NCI-H1105 (cell line): Measurements from ENCODE around the gene AP2A1.

Experiments
- DNase-seq: peaks from one replicate; lab custom pipeline; 2025; lab: John Stamatoyannopoulos, UW

The AP2A1 gene

DNA sequence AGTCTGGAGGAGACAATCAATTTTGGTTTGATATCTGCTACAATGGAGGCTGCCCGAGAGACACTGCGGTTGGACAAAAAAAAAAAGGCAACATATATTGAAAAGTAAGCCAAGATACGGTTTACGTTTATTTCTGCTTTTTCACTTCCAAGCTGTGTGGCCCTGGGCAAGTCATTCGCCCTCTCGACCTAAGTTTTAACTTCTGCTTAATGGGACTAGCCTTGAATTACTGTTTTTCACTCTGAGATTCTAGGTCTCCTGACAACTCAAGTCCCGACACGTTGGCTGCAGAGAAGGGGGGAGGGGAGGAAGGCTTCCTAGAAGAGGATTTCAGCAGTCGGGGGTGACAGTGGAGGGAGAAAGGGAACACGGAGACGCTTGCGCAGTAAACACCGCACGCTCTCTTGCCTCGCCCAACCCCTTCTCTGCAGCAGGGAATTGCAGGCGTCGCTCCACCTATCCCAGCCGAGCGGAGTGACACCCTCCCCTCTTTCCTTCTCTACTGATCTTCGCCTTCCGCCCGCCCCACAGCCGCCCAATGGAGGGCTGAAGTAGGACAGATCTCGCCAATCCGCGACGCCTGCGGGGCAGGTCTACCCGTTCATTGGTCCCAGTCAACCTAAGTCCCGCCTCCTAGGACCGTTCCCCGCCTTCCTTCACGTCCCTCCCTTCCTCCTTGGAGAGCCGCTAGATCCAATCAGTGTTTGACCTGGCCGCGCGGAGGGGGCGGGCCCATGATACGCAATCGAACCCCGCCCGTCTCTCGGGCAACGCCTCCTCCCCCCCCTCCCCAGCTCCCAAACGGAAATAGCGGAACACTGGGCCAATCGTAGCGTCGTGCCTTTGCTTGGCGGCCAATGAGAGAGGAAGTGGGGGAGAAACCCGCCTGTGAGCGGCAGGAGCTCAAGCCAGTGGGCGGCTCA is 533 bp upstream of the AP2A1 start:
- DNase-seq = peak; percentile 100

DNA sequence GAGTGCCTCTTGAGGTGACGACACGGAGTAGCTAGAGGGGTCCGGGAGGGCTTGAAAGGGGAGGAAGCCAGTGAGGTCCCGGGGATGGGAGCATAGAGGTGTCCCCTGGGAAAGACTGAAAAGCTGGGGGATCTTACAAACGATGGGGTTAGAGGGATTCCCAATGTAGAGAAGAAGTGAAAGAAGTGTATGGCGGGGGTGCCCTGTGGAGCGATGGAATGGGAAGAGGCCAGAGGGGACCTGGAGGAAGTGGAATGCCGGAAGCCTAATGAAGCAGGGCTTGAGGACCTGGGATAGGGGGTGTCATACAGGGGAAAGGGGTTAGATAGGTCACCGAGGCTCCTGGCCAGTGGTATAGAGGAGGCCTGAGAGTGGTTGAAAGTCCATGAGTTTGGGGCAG is 580 bp downstream of the AP2A1 start:
- no peak for DNase-seq

DNA sequence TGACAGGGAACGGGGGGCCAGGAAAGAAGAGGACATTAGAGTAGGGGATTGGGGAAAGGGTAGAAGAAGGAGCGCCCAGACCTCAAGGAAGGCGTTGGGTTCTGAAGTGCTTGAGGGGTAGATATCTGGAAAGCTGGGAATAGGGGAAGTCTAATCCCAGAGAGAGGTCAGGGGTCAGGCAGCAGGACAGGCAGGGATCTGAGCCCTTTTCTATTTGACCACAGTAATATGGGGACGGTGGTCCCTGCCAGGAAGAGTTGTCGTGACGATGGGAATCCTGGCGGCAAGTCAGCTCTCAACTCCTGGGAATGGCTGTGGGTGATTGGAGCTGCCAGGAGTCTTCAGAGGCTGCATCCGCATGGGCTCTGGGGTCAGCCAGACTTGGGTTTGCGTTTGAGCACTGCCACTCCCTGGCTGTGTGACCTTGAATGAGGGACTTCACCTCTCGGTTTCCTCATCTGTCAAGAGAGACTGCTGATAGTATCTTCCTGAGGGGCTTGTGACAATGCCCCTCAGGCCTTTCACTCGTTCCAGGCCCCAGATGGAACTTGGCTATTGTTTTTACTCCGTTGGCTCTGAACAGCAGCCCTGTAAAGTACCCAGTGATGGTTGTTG is 1.3 kb downstream of the AP2A1 start:
- DNase-seq = no peak

DNA sequence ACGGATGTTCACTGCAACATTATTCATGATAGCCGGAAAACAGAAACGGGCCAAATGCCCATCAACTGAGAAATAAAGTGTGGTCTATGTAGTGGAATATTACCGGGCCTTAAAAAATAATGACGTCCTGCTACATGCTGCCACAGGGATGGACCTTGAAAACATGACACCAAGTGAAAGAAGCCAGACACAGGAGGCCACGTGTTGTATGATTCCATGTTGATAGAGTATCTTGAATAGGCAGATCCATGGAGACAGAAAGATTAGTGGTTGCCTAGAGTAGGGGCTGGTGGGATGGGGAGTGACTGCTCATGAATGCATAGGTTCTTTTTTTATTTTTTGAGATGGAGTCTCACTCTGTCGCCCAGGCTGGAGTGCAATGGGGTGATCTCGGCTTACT is 3.7 kb downstream of the AP2A1 start:
- no peak for DNase-seq

DNA sequence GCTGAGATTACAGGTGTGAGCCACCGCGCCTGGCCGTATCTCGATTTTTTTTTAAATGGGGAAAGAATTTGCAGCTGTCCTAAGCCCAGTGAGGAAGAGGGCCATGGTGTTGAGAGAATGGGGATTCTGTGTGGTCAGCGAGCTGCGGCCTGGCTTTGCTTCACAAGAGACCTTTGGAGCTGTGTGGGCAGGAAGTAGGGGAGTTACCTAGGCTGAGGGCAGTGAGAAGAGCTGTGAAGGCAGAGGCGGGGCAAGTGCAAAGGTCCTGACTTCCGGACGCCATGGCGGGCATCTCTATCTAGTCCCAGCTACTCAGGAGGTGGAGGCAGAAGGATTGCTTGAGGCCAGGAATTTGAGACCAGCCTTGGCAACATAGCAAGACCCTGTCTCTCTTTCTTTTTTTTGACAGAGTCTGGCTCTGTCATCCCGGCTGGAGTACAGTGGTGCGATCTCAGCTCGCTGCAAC is 4.9 kb downstream of the AP2A1 start:
- no peak for DNase-seq

DNA sequence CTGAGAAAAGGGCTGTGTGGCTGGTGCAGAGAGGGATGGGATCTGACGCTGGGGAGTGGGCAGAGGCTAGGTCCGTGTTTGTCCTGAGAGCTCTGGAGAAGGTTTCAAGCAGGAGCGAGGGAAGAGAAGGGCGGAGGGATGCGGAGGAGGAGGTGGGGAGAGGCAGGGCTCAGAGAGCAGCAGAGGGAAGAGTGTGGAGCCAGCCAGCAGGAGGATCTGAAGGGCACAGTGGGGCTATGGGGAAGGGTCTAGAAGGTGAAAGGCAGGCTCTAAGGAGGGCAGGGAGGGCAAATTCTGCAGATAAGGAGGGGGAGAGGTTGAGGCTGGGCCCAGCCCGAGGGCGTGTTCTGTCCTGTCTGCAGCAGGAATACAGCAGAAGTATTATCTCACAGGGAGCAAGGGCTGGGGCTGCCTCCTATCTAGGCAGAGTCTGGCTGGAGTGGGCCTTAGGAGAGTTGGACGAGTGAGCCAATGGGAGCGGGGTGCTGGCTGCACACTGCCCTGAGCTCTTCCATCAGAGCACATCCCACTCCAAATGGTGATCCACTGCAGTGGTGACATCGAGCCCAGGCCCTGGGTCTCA is 6.1 kb downstream of the AP2A1 start:
- DNase-seq = no peak

DNA sequence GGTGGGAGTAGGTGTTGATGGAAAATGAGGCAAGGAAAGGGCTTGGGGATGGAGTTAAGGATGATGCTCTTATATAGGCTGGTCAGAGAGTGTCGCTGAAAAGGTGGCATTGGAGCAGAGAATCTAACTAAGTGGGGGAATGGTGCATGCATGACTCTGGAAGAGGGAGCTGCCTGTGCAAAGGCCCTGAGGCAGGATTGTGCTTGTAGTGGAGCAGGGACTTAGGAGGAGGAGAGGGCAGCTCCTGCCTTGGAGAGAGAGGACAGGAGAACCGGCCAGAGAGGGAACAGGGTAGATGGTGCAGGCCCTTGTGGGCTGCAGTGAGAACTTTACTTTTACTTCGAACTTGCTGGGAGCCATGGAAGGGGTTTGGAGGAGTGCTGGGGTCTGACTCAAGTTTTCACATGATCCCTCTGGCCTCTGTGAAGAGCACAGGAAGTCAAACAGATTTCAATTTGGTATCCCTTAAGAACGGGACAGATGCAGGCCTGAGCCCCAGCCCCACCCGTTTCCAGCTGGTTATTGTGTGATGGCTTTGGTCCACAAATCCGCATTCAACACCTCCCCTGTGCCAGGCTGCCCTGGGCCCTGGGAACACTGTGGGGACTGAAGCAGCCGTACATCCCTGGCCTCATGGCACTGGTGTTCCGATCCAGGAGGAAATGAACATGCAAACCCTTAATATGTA is 7.0 kb downstream of the AP2A1 start:
- DNase-seq = no peak

DNA sequence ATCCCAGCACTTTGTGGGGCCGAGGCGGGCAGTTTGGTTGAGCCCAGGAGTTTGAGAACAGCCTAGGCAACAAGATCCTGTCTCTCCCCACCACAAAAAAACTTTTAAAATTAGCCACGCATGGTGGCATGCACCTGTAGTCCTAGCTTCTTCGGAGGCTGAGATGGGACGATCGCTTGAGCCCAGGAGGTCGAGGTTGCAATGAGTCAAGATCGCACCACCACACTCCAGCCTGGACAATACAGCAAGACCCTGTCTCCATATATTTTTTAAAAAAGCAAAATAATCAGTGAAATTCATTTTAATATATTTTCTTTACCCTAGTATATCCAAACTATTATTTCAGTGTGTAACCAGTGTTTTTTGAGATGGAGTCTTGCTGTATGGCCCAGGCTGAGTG is 8.2 kb downstream of the AP2A1 start:
- no peak for DNase-seq

DNA sequence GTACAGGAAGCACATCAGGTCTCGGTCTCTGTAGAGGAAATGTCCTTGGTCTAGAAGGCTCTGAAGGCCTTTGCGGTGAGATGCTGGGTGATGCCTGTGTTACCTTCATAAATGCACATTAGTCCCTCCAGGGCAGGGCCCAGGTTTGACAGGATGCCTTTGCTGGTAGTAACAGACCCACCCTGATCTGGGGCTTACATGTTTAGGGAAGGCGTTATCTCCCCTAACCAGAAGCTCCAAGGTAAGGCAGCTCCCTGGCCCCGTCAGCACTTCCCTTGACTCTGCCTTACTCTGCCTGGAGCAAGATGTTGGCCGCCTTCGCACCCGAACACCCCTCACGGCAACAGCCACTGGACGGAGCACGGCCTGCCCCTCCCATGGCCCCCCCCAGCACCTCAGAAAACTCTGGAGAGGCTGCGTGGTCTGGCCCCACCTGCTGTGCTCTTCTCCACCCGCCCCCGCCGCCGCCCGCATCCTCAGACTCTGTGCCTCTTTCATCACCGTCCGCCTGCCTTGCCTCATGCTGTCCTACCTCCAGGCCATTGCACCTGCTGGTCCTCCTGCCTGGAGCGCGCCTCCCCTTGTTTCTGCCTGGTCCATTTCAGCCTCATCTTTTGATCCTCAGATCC is 9.1 kb downstream of the AP2A1 start:
- DNase-seq = no peak

DNA sequence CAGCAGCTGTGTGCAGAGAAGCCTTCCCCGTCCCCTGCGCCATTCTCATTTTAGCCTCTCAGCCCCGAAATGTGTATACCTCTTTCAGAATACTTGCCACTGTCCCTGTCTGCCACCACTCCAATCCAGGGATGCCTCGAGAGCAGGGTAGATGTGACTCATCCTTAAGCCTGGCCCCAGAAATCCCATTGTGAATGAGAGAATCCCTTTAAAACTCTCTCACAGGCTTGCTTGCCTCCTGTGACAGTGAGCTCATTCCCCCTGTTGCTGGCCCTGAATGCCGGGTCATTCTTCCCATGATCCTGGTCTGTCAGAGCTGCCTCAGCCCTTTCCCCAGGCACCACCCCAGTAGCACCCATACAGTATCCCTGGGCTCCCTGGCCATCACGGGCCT is 9.6 kb downstream of the AP2A1 start:
- no peak for DNase-seq

DNA sequence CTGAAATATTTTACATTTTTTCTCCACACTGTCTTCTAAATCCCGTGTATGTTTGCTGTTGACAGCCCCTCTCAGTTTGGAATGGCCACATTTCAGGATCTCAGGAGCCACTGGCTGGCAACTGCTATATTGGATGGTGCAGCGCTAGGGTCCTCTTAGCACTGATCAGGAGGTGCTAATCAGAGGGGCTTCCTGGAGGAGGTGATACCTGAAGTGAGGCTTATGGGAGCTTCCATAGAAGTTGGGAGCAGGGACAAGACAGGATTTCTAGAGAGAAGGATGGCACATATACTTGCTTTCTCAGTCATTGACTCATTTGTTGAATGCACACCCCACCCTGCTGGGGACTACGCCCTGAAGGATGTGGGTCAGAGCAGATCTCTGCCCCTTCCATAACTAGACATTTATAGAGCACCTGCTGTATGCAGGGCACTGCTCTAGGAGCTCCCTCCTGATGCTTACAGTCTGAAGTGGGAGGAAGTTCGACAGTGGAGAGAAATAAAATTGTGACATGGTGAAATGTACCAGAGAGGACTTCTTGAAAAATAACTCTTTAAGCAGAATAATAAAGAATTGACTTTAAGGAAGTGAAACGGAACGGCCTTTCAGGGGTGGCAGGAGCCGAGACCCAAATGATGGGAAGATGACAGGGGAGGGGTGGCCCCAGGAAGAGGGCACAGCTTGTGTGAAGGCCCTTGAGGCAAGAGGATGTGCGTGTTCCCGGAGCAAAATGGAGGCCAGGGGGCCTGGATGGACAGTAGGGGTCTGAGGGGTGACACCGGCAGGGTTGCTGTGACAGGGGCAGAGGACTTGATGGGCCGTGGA is 13.1 kb downstream of the AP2A1 start:
- DNase-seq = no peak

DNA sequence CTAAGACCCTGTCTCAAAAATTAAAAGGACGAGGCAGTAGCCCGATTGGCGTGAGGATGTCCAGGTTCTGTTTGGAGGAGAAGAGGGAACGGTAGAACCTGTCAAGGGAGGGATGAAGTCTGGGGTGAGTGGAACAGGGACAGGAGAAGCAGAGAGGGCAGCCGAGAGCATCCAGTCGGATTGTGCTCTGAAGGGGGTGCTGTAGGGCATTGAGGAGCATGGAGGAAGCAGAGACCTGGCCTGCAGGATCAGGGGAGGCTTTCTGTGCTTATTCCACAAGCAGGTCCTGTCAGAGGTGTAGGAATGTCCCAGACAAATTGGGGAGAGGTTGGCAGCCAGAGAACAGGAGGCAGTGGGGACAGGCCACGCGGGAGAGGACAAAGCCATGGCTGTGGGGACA is 14.1 kb downstream of the AP2A1 start:
- no peak for DNase-seq

DNA sequence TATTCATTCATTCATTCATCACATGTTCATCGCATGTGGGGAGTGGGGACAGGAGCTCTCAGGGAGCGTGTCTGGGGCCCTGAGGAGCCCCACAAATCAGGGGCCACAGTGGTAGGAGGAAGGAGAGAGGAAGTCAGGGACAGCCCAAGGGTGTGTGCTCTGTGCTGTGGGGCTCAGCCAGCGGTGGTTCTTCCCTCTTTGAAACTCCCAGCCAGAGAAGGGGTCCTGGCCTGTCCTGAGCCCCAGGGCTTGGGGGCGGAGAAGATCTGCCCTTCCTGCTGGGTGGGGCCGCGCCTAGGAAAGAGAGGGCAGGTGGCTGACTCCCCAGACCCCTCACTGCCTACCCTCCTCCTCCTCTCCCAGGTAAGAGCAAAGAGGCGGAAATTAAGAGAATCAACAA is 14.6 kb downstream of the AP2A1 start:
- no peak for DNase-seq

DNA sequence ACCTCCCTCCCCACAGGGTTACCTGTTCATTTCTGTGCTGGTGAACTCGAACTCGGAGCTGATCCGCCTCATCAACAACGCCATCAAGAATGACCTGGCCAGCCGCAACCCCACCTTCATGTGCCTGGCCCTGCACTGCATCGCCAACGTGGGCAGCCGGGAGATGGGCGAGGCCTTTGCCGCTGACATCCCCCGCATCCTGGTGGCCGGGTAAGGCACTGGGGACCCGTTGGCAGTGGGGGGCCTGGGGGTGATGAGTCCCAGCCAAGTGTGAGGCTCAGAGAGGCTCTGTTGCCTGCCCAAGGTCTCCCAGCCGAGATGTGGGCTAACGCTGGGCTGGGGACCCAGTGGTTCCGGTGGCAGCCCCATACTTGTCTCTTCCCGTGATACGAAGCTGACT is 15.7 kb downstream of the AP2A1 start:
- no peak for DNase-seq

DNA sequence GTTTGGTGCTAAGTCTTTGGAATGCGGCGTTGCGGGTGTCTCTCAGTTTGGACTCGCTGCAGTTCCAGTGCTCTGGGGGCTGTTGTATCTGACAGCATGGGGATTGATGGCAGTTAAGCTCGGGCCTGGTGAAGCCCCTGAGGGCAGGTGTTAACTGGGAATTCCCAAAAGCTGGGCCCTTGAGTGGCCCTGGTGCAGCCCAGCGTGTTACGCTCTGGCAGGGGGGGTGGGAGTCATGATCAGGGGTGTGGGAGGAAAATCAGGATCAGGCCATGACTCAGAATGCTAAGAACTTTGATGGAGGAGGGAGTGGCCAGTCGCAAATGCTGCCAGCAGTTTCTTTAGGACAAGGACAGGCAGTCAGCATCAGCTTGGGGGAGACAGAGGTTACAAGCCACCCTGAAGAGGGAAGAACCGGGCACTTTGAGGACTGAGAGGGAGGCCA is 19.6 kb downstream of the AP2A1 start:
- no peak for DNase-seq

DNA sequence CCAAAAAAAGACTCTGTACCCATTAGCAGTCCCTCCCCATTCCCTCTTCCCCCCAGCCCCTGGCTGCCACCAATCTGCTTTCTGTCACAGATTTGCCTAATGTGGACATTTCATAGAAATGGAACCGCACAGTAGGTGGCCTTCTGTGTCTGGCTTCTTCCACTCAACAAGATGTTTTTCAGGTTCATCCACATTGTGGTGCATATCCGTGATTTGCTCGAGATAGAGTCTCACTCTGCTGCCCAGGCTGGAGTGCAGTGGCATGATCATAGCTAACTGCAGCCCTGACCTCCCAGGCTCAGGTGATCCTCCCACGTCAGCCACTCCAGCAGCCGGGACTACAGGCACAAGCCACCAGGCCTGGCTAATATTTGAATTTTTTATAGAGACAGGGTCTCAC is 20.9 kb downstream of the AP2A1 start:
- no peak for DNase-seq

DNA sequence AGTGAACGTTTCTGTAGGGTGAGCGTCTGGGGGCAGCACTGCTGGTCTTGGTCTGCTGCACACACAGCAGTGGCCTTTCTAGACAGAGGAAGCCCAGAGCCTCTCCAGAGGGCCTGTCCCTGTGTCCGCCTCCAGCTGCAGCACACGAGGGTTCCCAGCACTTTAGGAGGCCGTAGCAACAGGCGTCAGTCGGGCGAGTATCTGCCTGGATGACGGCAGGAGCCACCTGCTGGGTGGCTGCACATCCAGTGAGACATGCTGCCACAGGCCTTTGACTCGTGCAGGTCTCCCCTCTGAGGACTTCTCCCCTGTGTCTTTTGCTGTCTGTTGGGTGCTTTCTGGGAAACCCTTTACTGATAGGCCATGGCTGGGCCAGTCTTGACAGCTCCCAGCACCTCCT is 22.1 kb downstream of the AP2A1 start:
- no peak for DNase-seq

DNA sequence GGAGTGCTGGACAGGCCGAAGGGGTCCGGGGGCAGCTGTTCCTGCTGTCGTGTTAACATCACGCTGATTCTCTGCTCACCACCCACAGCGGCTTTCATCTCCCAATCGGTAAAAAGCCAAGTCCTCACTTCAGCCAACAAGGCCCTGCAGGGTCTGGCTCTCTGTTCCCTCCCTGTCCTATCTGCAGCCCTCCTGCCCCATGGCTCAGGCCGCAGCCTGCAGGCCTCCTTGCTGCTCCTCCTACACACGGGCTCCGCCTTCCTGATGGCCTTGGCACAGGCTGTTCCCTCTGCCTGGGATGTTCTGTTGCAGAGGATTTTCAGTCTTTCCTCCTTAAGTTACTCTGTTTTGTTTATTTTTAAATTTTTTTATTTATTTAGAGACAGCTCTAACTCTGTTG is 24.1 kb downstream of the AP2A1 start:
- DNase-seq = no peak

DNA sequence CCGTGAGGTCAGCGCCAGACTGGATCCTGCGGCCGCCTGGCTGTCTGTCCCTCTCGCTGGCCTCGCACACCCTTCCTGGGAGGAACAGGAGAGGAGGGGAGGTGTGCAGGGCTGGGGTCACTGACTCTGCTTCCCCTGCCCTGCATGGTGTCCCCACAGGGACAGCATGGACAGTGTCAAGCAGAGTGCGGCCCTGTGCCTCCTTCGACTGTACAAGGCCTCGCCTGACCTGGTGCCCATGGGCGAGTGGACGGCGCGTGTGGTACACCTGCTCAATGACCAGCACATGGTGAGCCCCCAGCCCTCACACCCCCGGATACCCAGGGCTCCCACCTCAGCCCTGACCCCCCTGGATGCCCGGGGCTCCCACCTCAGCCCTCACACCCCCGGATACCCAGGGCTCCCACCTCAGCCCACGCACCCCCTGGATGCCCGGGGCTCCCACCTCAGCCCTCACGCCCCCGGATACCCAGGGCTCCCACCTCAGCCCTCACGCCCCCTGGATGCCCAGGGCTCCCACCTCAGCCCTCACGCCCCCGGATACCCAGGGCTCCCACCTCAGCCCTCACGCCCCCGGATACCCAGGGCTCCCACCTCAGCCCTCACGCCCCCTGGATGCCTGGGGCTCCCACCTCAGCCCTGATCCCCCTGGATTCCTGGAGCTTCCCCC is 25.1 kb downstream of the AP2A1 start:
- DNase-seq = no peak

DNA sequence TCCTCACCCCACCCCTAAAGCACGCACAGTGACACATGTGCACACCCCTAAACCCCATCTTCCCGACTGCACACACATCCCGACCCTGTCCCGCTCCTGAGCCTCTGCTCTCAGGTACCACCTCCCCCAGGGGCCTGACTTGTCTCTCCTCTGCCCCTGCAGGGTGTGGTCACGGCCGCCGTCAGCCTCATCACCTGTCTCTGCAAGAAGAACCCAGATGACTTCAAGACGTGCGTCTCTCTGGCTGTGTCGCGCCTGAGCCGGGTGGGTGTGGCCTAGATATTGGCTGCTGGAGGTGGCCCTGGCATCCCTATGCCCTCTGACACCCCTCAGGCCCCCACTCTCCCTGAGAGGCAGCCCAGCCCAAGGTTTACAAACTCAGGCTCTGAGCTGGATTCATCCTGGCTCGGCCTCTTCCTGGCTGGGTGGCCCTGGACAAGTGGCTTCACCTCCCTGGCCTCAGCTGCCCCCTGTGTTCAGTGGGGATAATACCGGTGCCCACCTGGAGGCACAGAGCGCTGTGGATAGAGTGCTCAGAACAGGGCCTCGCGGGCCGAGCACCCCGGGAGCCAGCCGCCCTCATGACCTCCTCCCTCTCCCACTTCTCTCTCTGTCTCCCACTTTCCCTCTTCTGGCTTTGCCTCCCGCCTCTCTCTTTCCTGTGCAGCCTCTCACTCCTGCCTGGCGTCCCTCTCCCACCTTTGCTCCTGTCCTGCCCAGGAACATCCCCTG is 26.2 kb downstream of the AP2A1 start:
- no peak for DNase-seq
